ENCODE results near the gene SLC25A25. TPM values are rescaled to one million over a fixed set of nuclear protein-coding genes. Genes with fewer than 3 reads are reported as not detected.

Gene SLC25A25
- total and polyA plus RNA-seq, 2 of the 8 experiments (the other 6 are each of a cell fraction or from before 2014, with no cell fraction given) = 6.5 to 18.5 TPM

- ChIA-PET CTCF (ENCODE audit: partially characterized antibody) (interaction anchor here (1.3 to 6.0 kb wide), 3 partner anchors 31 to 119 kb away, joined by 3 to 27 read pairs (median 7); no protein-coding TSS in a partner anchor), POLR2A (ENCODE audit: partially characterized antibody) (no interaction called here)
- Histone ChIP-seq H3K27ac (ENCODE audit: low read depth, low read length) (no peak overlapping the region), H3K36me3 (ENCODE audit: control insufficient read depth in 2 of 4, insufficient read depth in 4 of 4, low read length in 3 of 4) (peaks cover 0 to 2% (median 0%) of the 10 kb centered on the region in 4 experiments; a peak in 1 of 8 replicates), H2BK5ac (ENCODE audit: low read depth, low read length) (no peak overlapping the region), H3K27me3 (replicated peaks in 1 of 4; ENCODE audit: control insufficient read depth in 3 of 4, extremely low read depth in 1 of 4, insufficient read depth in 3 of 4, low read length in 3 of 4) (no peaks in the 10 kb centered on the region), H2AK5ac (ENCODE audit: low read depth, low read length) (no peak overlapping the region), H3K56ac (replicated peaks; ENCODE audit: insufficient read length, low read depth, low read length) (no peak overlapping the region), H3K4me3 (ENCODE audit: extremely low read depth in 1 of 4, insufficient read depth in 2 of 4, low read depth in 3 of 4, low read length in 4 of 4) (no peak overlapping the region), H3K14ac (ENCODE audit: insufficient read length) (no peak overlapping the region), H3K23me2 (ENCODE audit: low read depth, low read length) (no peaks in the 10 kb centered on the region; the same call in 1 of the 2 replicates), H2BK120ac (replicated peaks; ENCODE audit: low read depth, low read length) (no peak overlapping the region), H3K18ac (ENCODE audit: extremely low read depth, low read length) (no peak overlapping the region), H3K4ac (replicated peaks; ENCODE audit: insufficient read length, low read depth, low read length) (no peak overlapping the region), H3K23ac (ENCODE audit: insufficient read length) (no peak overlapping the region), H3K9ac (replicated peaks in 1 of 4; ENCODE audit: extremely low read depth in 1 of 4, low read depth in 3 of 4, low read length in 3 of 4) (no peak overlapping the region; a peak in 1 of 7 replicates), H2BK15ac (ENCODE audit: low read length) (no peak overlapping the region), H2BK12ac (ENCODE audit: low read depth, low read length) (no peak overlapping the region), H3K79me1 (ENCODE audit: low read depth, low read length) (peaks cover 7% of the 10 kb centered on the region), H4K5ac (ENCODE audit: insufficient read length, low read depth, low read length) (no peak overlapping the region), H2BK20ac (ENCODE audit: low read length) (no peak overlapping the region), H4K91ac (replicated peaks; ENCODE audit: insufficient read length, low read length) (no peak overlapping the region), H4K8ac (ENCODE audit: extremely low read depth, insufficient read depth, low read length) (no peak overlapping the region), H3K79me2 (ENCODE audit: control insufficient read depth in 1 of 2, insufficient read depth in 2 of 2, low read length in 2 of 2) (no peaks in the 10 kb centered on the region), H3K9me3 (ENCODE audit: insufficient read depth in 2 of 2, low read depth in 1 of 2, low read length in 1 of 2) (no peaks in the 10 kb centered on the region), H4K20me1 (replicated peaks in 1 of 2; ENCODE audit: control insufficient read depth in 1 of 2, insufficient read depth in 2 of 2, low read length in 2 of 2) (no peaks in the 10 kb centered on the region), H3K4me1 (replicated peaks in 1 of 4; ENCODE audit: control insufficient read depth in 3 of 4, insufficient read depth in 4 of 4, low read length in 3 of 4) (peaks cover 0 to 10% (median 6%) of the 10 kb centered on the region in 4 experiments; a peak in 5 of 7 replicates), H3K4me2 (ENCODE audit: insufficient read depth in 1 of 2, low read depth in 2 of 2, low read length in 2 of 2) (no peak overlapping the region), H2AFZ (ENCODE audit: low read length) (no peak overlapping the region)
- DNase-seq (ENCODE audit: low read depth in 1 of 2, low spot score in 2 of 2) (no peak), FAIRE-seq (no peak)
- 86% methylated on average over 13 of the region's 13 CpGs; no CpG with 5 or more reads in 1 of the 2 experiments for WGBS, 2 experiments (ENCODE audit: extremely low coverage in 1 of 2, insufficient coverage in 1 of 2, insufficient read length in 1 of 2, insufficient replicate concordance in 2 of 2, low coverage in 1 of 2, low lambda C conversion rate in 2 of 2, missing lambda C conversion rate in 1 of 2)
- TF ChIP-seq KDM1A (IDR thresholded peaks at IDR 0.05; ENCODE audit: borderline replicate concordance, low read length) (no peak), CTBP2 (IDR thresholded peaks at IDR 0.05; ENCODE audit: borderline replicate concordance, insufficient read depth, insufficient read length, low read length) (no peak), KDM5A (IDR thresholded peaks at IDR 0.05; ENCODE audit: low read length) (no peak), RXRA (IDR thresholded peaks at IDR 0.05; ENCODE audit: insufficient read depth, low read depth, low read length) (no peak), RBBP5 (IDR thresholded peaks at IDR 0.05; ENCODE audit: borderline replicate concordance, low read depth, low read length) (no peak), JUND (IDR thresholded peaks at IDR 0.05; ENCODE audit: low read length) (no peak), SUZ12 (IDR thresholded peaks at IDR 0.05; ENCODE audit: low read length) (no peak), CTCF (IDR thresholded peaks at IDR 0.05; ENCODE audit: control extremely low read depth in 1 of 3, insufficient read depth in 1 of 3, low read depth in 1 of 3, low read length in 3 of 3) (no peak), CHD2 (IDR thresholded peaks at IDR 0.05; ENCODE audit: low read length) (no peak), GABPA (IDR thresholded peaks at IDR 0.05; ENCODE audit: borderline replicate concordance, insufficient read depth, low read length) (no peak)
Observed at GRCh38 chr9:128061275-128061960, 6.6 kb upstream of the SLC25A25 start.
